Duodenal mucosa (tissue), 2 donors: Measurements from ENCODE around the gene GET4.
A peak's percentile ranks its signal among the peaks of the same experiment; 100 is the strongest.

Source experiments
- H3K27ac ChIP-seq: one replicate; pipeline ENCODE4 v1.7.0; 2013; ENCODE audit warnings: low read depth, low read length
- H3K27me3 ChIP-seq, 2 donors: one replicate each; pipeline ENCODE4 v1.7.0; 2013; ENCODE audit warnings: low read length in 2 of 2, control low read depth in 1 of 2; ENCODE audit not compliant: insufficient read depth in 2 of 2, control insufficient read depth in 1 of 2
- H3K36me3 ChIP-seq, 2 donors: one replicate each; pipeline ENCODE4 v1.7.0; 2013; ENCODE audit warnings: low read length in 2 of 2, control low read depth in 1 of 2; ENCODE audit not compliant: insufficient read depth in 2 of 2, control insufficient read depth in 1 of 2
- H3K4me1 ChIP-seq, 2 donors: one replicate each; pipeline ENCODE4 v1.7.0; 2013; ENCODE audit warnings: low read length in 2 of 2, control low read depth in 1 of 2; ENCODE audit not compliant: insufficient read depth in 2 of 2, control insufficient read depth in 1 of 2
- H3K4me3 ChIP-seq, 2 donors: one replicate each; pipeline ENCODE4 v1.7.0; 2013; ENCODE audit warnings: low read length in 2 of 2, low read depth in 1 of 2
- H3K9ac ChIP-seq, 2 donors: one replicate each; pipeline ENCODE4 v1.7.0; 2013; ENCODE audit warnings: low read length in 2 of 2, low read depth in 1 of 2
- H3K9me3 ChIP-seq, 2 donors: one replicate each; pipeline ENCODE4 v1.7.0; 2013; ENCODE audit warnings: low read length in 2 of 2, control low read depth in 1 of 2; ENCODE audit not compliant: control insufficient read depth in 1 of 2

Gene GET4

GRCh38 chr7:877312-878232 lies 1.2 kb downstream of the GET4 start:
- Histone ChIP-seq H3K9ac (peak overlapping the region; percentile 66 to 73), H3K4me3 (peak overlapping the region; percentile 78 to 88), H3K4me1 (peaks cover 15 to 17% of the 10 kb centered on the region in 2 donors), H3K27ac (peak overlapping the region; percentile 73), H3K36me3 (peaks cover 0 to 7% of the 10 kb centered on the region in 2 donors), H3K9me3 (no peaks in the 10 kb centered on the region), H3K27me3 (no peaks in the 10 kb centered on the region)

GRCh38 chr7:879093-879492 lies 2.7 kb downstream of the GET4 start:
- H3K9ac ChIP-seq = no peak overlapping the region
- peaks cover 0 to 9% of the 10 kb centered on the region in 2 donors for H3K36me3 ChIP-seq
- no peak overlapping the region for H3K4me3 ChIP-seq
- no peak overlapping the region for H3K27ac ChIP-seq
- H3K27me3 ChIP-seq = no peaks in the 10 kb centered on the region
- H3K4me1 ChIP-seq = peaks cover 10 to 12% of the 10 kb centered on the region in 2 donors
- H3K9me3 ChIP-seq = no peaks in the 10 kb centered on the region

- no peak overlapping the region for H3K27ac ChIP-seq
- no peaks in the 10 kb centered on the region for H3K27me3 ChIP-seq
- H3K36me3 ChIP-seq = peaks cover 0 to 9% of the 10 kb centered on the region in 2 donors
- H3K9ac ChIP-seq = no peak overlapping the region
- no peak overlapping the region for H3K4me3 ChIP-seq
- H3K9me3 ChIP-seq = no peaks in the 10 kb centered on the region
- H3K4me1 ChIP-seq = peaks cover 10 to 12% of the 10 kb centered on the region in 2 donors
Measured at GRCh38 chr7:879706-880105, 3.4 kb downstream of the GET4 start.

- Histone ChIP-seq H3K36me3 (peaks cover 0 to 9% of the 10 kb centered on the region in 2 donors), H3K9ac (no peak overlapping the region), H3K4me1 (peaks cover 10 to 14% of the 10 kb centered on the region in 2 donors), H3K27ac (no peak overlapping the region), H3K4me3 (no peak overlapping the region), H3K9me3 (no peaks in the 10 kb centered on the region), H3K27me3 (no peaks in the 10 kb centered on the region)
Measured at GRCh38 chr7:880450-880849, 4.1 kb downstream of the GET4 start.

GRCh38 chr7:881441-882234 lies 5.3 kb downstream of the GET4 start:
- Histone ChIP-seq H3K36me3 (peaks cover 0 to 20% of the 10 kb centered on the region in 2 donors), H3K4me3 (no peak overlapping the region), H3K9me3 (no peaks in the 10 kb centered on the region), H3K27me3 (no peaks in the 10 kb centered on the region), H3K4me1 (peaks cover 10 to 14% of the 10 kb centered on the region in 2 donors), H3K27ac (no peak overlapping the region), H3K9ac (no peak overlapping the region)

GRCh38 chr7:882336-883035 lies 6.1 kb downstream of the GET4 start:
- Histone ChIP-seq H3K9me3 (no peaks in the 10 kb centered on the region), H3K4me1 (peaks cover 10 to 14% of the 10 kb centered on the region in 2 donors), H3K27ac (no peak overlapping the region), H3K27me3 (no peaks in the 10 kb centered on the region), H3K4me3 (no peak overlapping the region), H3K36me3 (peaks cover 0 to 28% of the 10 kb centered on the region in 2 donors), H3K9ac (no peak overlapping the region)

GRCh38 chr7:883055-884021 lies 7.0 kb downstream of the GET4 start:
- no peaks in the 10 kb centered on the region for H3K9me3 ChIP-seq
- no peak overlapping the region for H3K4me3 ChIP-seq
- no peak overlapping the region for H3K27ac ChIP-seq
- no peak overlapping the region for H3K9ac ChIP-seq
- H3K4me1 ChIP-seq = peaks cover 5 to 8% of the 10 kb centered on the region in 2 donors
- H3K27me3 ChIP-seq = no peaks in the 10 kb centered on the region
- H3K36me3 ChIP-seq = peaks cover 2 to 37% of the 10 kb centered on the region in 2 donors

GRCh38 chr7:884191-885003 lies 8.0 kb downstream of the GET4 start:
- H3K4me1 ChIP-seq = peaks cover 0 to 2% of the 10 kb centered on the region in 2 donors
- no peak overlapping the region for H3K4me3 ChIP-seq
- peaks cover 5 to 41% of the 10 kb centered on the region in 2 donors for H3K36me3 ChIP-seq
- no peak overlapping the region for H3K27ac ChIP-seq
- H3K9ac ChIP-seq = no peak overlapping the region
- no peaks in the 10 kb centered on the region for H3K27me3 ChIP-seq
- H3K9me3 ChIP-seq = no peaks in the 10 kb centered on the region
